Heart left ventricle (tissue), 16 donors: ENCODE data around the gene PTPRN2. TPM values are rescaled to one million over a fixed set of nuclear protein-coding genes. Genes with fewer than 3 reads are reported as not detected.
A peak's percentile ranks its signal among the peaks of the same experiment; 100 is the strongest.
"Not testable (repeated sequence)": the region's sequence is repeated elsewhere in the genome, so short reads cannot be mapped to it uniquely, and the experiment has no call there.

ENCODE experiments used
- ATAC-seq, 4 donors: fragments of 200-7000 bp; cut with Tn5 transposase; one replicate each; pipeline ENCODE4 v1.9.1; 2020 to 2022; ENCODE audit warnings: moderate library complexity in 4 of 4, mild to moderate bottlenecking in 3 of 4, moderate number of reproducible peaks in 1 of 4
- DNase-seq, 5 donors: peaks; one replicate each; pipeline ENCODE4 v3.0.0-alpha.2; 2020
- H3K27ac ChIP-seq, 12 donors: fragments of 200-600 bp; sonication (generic) in 4 of 12; one replicate each; pipeline versions ENCODE4 v1.5.0 to v1.8.0; 2016 to 2022; ENCODE audit warnings: mild to moderate bottlenecking in 2 of 12
- H3K27me3 ChIP-seq, 9 donors: fragments of 200-600 bp; sonication (generic) in 2 of 9; one replicate each; pipeline versions ENCODE4 v1.5.1 to v1.8.0; 2016 to 2022; ENCODE audit warnings: mild to moderate bottlenecking in 3 of 9
- H3K36me3 ChIP-seq, 9 donors: fragments of 200-600 bp; sonication (generic) in 2 of 9; one replicate each; pipeline versions ENCODE4 v1.5.0 to v1.8.0; 2018 to 2022; ENCODE audit warnings: mild to moderate bottlenecking in 2 of 9
- H3K4me1 ChIP-seq, 12 donors: fragments of 200-600 bp; sonication (generic) in 4 of 12; one replicate each; pipeline versions ENCODE4 v1.5.0 to v1.8.0; 2016 to 2022; ENCODE audit warnings: mild to moderate bottlenecking in 3 of 12
- H3K4me3 ChIP-seq, 12 donors: fragments of 200-600 bp; sonication (generic) in 4 of 12; one replicate each; pipeline versions ENCODE4 v1.5.0 to v1.8.0; 2017 to 2022; ENCODE audit warnings: mild to moderate bottlenecking in 9 of 12, moderate library complexity in 4 of 12
- H3K9me3 ChIP-seq, 12 donors: fragments of 200-600 bp; sonication (generic) in 4 of 12; one replicate each; pipeline versions ENCODE4 v1.5.0 to v1.8.0; 2016 to 2022; ENCODE audit warnings: mild to moderate bottlenecking in 1 of 12
- CTCF ChIP-seq, 12 donors: fragments of 200-600 bp; sonication (generic) in 4 of 12; IDR thresholded peaks; one replicate each; pipeline versions ENCODE4 v1.5.0 to v1.8.0; 2018 to 2022; ENCODE audit warnings: antibody characterized with exemption in 12 of 12, mild to moderate bottlenecking in 5 of 12
- POLR2A ChIP-seq, 2 donors: fragments of 450-650 bp; IDR thresholded peaks; one replicate each; pipeline ENCODE4 v1.6.1; 2017; ENCODE audit warnings: antibody characterized with exemption in 2 of 2, mild to moderate bottlenecking in 2 of 2, moderate library complexity in 2 of 2
- whole genome bisulfite sequencing, 4 donors: extraction: QIAGEN DNeasy Blood & Tissue Kit in 2 of 4; methylation state at CpG; one replicate each; pipeline versions ENCODE4 v1.1.5 to v1.1.7; 2013 to 2018; 5-methylcytosine and 5-hydroxymethylcytosine counted together
- intact Hi-C, 10 donors: fragments of 100-400 bp; cut with DNase I; formaldehyde crosslinking; loops; one replicate each; pipeline versions ENCODE4 v1.11.1 to v1.14.2; 2022
- polyA plus RNA-seq, 2 donors: library from polyadenylated mRNA; stranded (reverse); fragments of 200-250 nt; gene quantifications; one replicate each; pipeline ENCODE4 v1.2.3, GENCODE V29; 2013
- total RNA-seq, 9 donors: library from RNA; depleted of rRNA in 2 of 9; stranded (reverse); fragments of >200 nt in 2 of 9; fragmentation: NEBNext Ultra II Directional in 3 of 9; extraction: Animal tissue kit (Norgen Biotek cat#: 25700) in 3 of 9; gene quantifications; one replicate each; pipeline versions ENCODE4 v1.1.0 to v1.2.4, GENCODE V29; 2016 to 2023
- donor health status: ischemic (EF 13 %, LVEDD 7.1; RV severe dilation, severe dysfunction).
- donor health status: healthy with polysubstance abuse.
- donor health status: DM: no; HTN: yes; CAD: no.
- donor health status: DM: no; HTN: no; CAD: no.
- donor health status: ischemic (EF 25% LVEDD 6.9; RV normal size, moderate dysfunction).
- donor health status: ischemic (EF 25% LVEDD 5.7; RV mildly dilated, moderate dysfunction).
- donor health status: healthy.
- donor health status: DM: yes; HTN: yes; CAD: no.
- donor health status: ischemic (EF 35%, LVEDD 5.7; RV mildly dilated, moderate dysfunction).
- donor health status: nonischemic (EF 11% LVEDD 7.7; RV severe dilation, severe dysfunction).
- donor health status: DM: yes; HTN: yes; CAD: no.
- donor health status: PGD.
- donor health status: ischemic (EF 29% LVEDD 5.4; RV normal size, mild dysfunction).
- donor health status: nonischemic (EF 23%, LVEDD 6.1; RV moderate dilation, normal function).

The PTPRN2 gene
- total and polyA plus RNA-seq, 11 donors: 0.61 to 2.3 (median 1.3) TPM

- no peak overlapping the region for H3K4me3 ChIP-seq
- H3K27ac ChIP-seq: no peak overlapping the region
- no peak for ATAC-seq
- H3K4me1 ChIP-seq: no peaks in the 10 kb centered on the region
- peaks cover 0 to 27% (median 7%) of the 10 kb centered on the region in 9 donors for H3K27me3 ChIP-seq
- intact Hi-C loops: no loop called here
- DNase-seq: no peak
- H3K36me3 ChIP-seq: no peaks in the 10 kb centered on the region
- H3K9me3 ChIP-seq: no peaks in the 10 kb centered on the region
- TF ChIP-seq POLR2A (IDR thresholded peaks at IDR 0.05) (no peak), CTCF (IDR thresholded peaks at IDR 0.05) (no peak)
- 76 to 92% (median 87%) methylated on average over 8 to 15 of the region's 15 CpGs for WGBS, 4 donors
Observed at GRCh38 chr7:157780312-157780711, 807.3 kb downstream of the PTPRN2 start.

GRCh38 chr7:157779206-157779605 lies 808.4 kb downstream of the PTPRN2 start:
- no peaks in the 10 kb centered on the region for H3K36me3 ChIP-seq
- 81 to 87% (median 85%) methylated on average over 10 to 12 of the region's 12 CpGs for WGBS, 4 donors
- DNase-seq: no peak
- H3K27ac ChIP-seq: no peak overlapping the region
- intact Hi-C loops: no loop called here
- no peak for ATAC-seq
- no peaks in the 10 kb centered on the region for H3K9me3 ChIP-seq
- H3K4me1 ChIP-seq: no peaks in the 10 kb centered on the region
- H3K27me3 ChIP-seq: peaks cover 0 to 27% (median 7%) of the 10 kb centered on the region in 9 donors
- TF ChIP-seq POLR2A (IDR thresholded peaks at IDR 0.05): no peak
- no peak for TF ChIP-seq CTCF (IDR thresholded peaks at IDR 0.05)
- no peak overlapping the region for H3K4me3 ChIP-seq

GRCh38 chr7:157777194-157777762 lies 810.3 kb downstream of the PTPRN2 start:
- H3K27me3 ChIP-seq: peaks cover 0 to 25% (median 7%) of the 10 kb centered on the region in 9 donors
- H3K4me3 ChIP-seq, ATAC-seq, DNase-seq, H3K36me3 ChIP-seq, H3K27ac ChIP-seq, intact Hi-C loops, H3K9me3 ChIP-seq, H3K4me1 ChIP-seq: not testable (repeated sequence)
- 82 to 87% (median 85%) methylated on average over 15 to 16 of the region's 16 CpGs for WGBS, 4 donors

GRCh38 chr7:157775560-157776332 lies 811.9 kb downstream of the PTPRN2 start:
- H3K36me3 ChIP-seq: no peaks in the 10 kb centered on the region
- WGBS, 4 donors: 75 to 87% (median 85%) methylated on average over 20 to 25 of the region's 25 CpGs
- DNase-seq (peak in 1 of 5 donors; percentile 16), ATAC-seq (no peak)
- H3K27ac ChIP-seq: no peak overlapping the region
- intact Hi-C loops: no loop called here
- H3K4me3 ChIP-seq: no peak overlapping the region
- H3K9me3 ChIP-seq: peaks cover 0 to 11% (median 4%) of the 10 kb centered on the region in 12 donors
- peaks cover 0 to 17% (median 0%) of the 10 kb centered on the region in 9 donors for H3K27me3 ChIP-seq
- no peaks in the 10 kb centered on the region for H3K4me1 ChIP-seq
- TF ChIP-seq POLR2A (IDR thresholded peaks at IDR 0.05) (no peak), CTCF (IDR thresholded peaks at IDR 0.05) (no peak)
